Stimulated activated CD4-positive, alpha-beta T cell treated with anti-CD3 and anti-CD28 coated beads, Interleukin-1b, Interleukin-23, amount 100 ng/mL, for 48 hours (primary cell): ENCODE measurements around the gene PHF21A.
"Not testable (repeated sequence)": the region's sequence is repeated elsewhere in the genome, so short reads cannot be mapped to it uniquely, and the experiment has no call there.

Source experiments
- DNase-seq: peaks from one replicate; pipeline ENCODE4 v3.0.0-alpha.2; 2020

The PHF21A gene

GRCh38 chr11:45981826-45982225 is 139.4 kb downstream of the PHF21A start:
- DNase-seq: not testable (repeated sequence)

- no peak for DNase-seq
These were observed 146.4 kb downstream of the PHF21A start for GRCh38 chr11:45974806-45975205.

- DNase-seq: no peak
These were observed 147.7 kb downstream of the PHF21A start for GRCh38 chr11:45973601-45974000.

GRCh38 chr11:45968901-45969300 is 152.4 kb downstream of the PHF21A start:
- DNase-seq: no peak

- DNase-seq: no peak
These were observed 153.7 kb downstream of the PHF21A start for GRCh38 chr11:45967506-45967905.

GRCh38 chr11:45964911-45965389 is 156.3 kb downstream of the PHF21A start:
- DNase-seq: peak; percentile 56

GRCh38 chr11:45961751-45962240 is 159.5 kb downstream of the PHF21A start:
- no peak for DNase-seq

- DNase-seq: no peak
These were observed 160.7 kb downstream of the PHF21A start for GRCh38 chr11:45960387-45961095.

GRCh38 chr11:45959851-45960250 is 161.4 kb downstream of the PHF21A start:
- DNase-seq: no peak

- DNase-seq: no peak
These were observed 171.3 kb downstream of the PHF21A start for GRCh38 chr11:45949992-45950407.

- no peak for DNase-seq
These were observed 172.9 kb downstream of the PHF21A start for GRCh38 chr11:45948356-45948755.

- DNase-seq: no peak
These were observed 173.4 kb downstream of the PHF21A start for GRCh38 chr11:45947885-45948284.

- no peak for DNase-seq
These were observed 175.8 kb downstream of the PHF21A start for GRCh38 chr11:45945397-45945999.

GRCh38 chr11:45942381-45942780 is 178.9 kb downstream of the PHF21A start:
- no peak for DNase-seq

- no peak for DNase-seq
These were observed 180.0 kb downstream of the PHF21A start for GRCh38 chr11:45941285-45941684.

- DNase-seq: no peak
These were observed 181.4 kb downstream of the PHF21A start for GRCh38 chr11:45939836-45940235.

GRCh38 chr11:45937916-45938315 is 183.3 kb downstream of the PHF21A start:
- no peak for DNase-seq

GRCh38 chr11:45936511-45937054 is 184.7 kb downstream of the PHF21A start:
- no peak for DNase-seq

- no peak for DNase-seq
These were observed 185.7 kb downstream of the PHF21A start for GRCh38 chr11:45935349-45936064.

GRCh38 chr11:45934580-45935318 is 186.5 kb downstream of the PHF21A start:
- no peak for DNase-seq

- no peak for DNase-seq
These were observed 187.2 kb downstream of the PHF21A start for GRCh38 chr11:45933846-45934579.
